OCI-LY7 (cell line): Measurements from ENCODE around the gene OR13C5.

Source experiments
- CTCF ChIP-seq: fragments of 200-600 bp; sonication (generic); conservative IDR thresholded peaks from 2 replicates; pipeline ENCODE4 v1.5.1; 2014; ENCODE audit warnings: mild to moderate bottlenecking, antibody characterized with exemption, low read length, moderate library complexity, mixed read lengths
- EZH2phosphoT487 ChIP-seq: fragments of 200-600 bp; sonication (generic); IDR thresholded peaks from 2 replicates; pipeline ENCODE4 v1.6.1; 2018; ENCODE audit warnings: low read depth, borderline replicate concordance, mild to moderate bottlenecking, mixed run types, antibody characterized with exemption, low read length, moderate library complexity, mixed read lengths

GRCh38 chr9:104608336-104608735, 9.1 kb upstream of the OR13C5 start:
- TF ChIP-seq EZH2phosphoT487 (no peak), CTCF (peak; percentile 72)
